Measurements from ENCODE around the gene MGMT. TPM values are rescaled to one million over a fixed set of nuclear protein-coding genes. Genes with fewer than 3 reads are reported as not detected.

Gene MGMT
- total and polyA plus RNA-seq, 9 of the 15 experiments (the other 6 are each of a cell fraction or from before 2014, with no cell fraction given), result 0.03 to 0.29 (median 0.11) TPM; not detected in 4

DNA sequence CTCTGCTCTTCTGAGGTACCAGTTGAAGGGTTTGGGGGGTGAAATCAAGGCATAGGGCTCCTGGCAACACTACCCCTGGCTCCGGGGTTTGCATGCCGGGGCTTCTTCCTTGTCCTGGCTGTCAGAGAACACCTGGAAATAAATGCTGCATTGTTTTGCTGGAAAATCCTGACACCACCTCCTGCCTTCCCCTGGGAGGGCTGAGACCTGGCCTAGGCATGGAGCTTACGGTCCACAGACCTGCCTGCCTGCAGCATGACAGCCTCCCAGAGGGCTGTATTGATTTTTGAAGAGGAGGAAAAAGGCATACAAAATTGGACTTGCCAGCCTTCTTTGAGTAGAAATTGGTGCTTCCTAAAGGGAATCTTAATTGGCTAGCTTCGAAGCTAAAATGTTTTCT, 227.1 kb downstream of the MGMT start:
- ChIA-PET POLR2A (interaction anchor here (0.6 kb wide), 1 partner anchor 660 kb away, joined by 3 read pairs; no protein-coding TSS in a partner anchor), CTCF (ENCODE audit: low intra/inter-chr PET ratio) (no interaction called here)
- Histone ChIP-seq H3K27me3 (ENCODE audit: control insufficient read depth in 2 of 2, insufficient read depth in 2 of 2, low read length in 2 of 2) (peaks cover 0 to 3% of the 10 kb centered on the region in 2 experiments; a peak in 1 of 5 replicates), H3K4me1 (replicated peaks in 1 of 2; ENCODE audit: control insufficient read depth in 2 of 2, insufficient read depth in 2 of 2, low read length in 2 of 2) (no peaks in the 10 kb centered on the region), H2AFZ (ENCODE audit: low read depth, low read length) (no peak overlapping the region), H3K9me1 (ENCODE audit: control insufficient read depth, insufficient read depth, low read length) (no peaks in the 10 kb centered on the region), H3K9ac (ENCODE audit: insufficient read depth in 1 of 2, low read depth in 2 of 2, low read length in 2 of 2) (no peak overlapping the region), H4K20me1 (replicated peaks; ENCODE audit: control insufficient read depth, insufficient read depth, low read length) (no peaks in the 10 kb centered on the region), H3K4me2 (ENCODE audit: insufficient read depth, low read length) (no peak overlapping the region), H3K79me2 (ENCODE audit: control insufficient read depth, insufficient read depth, low read length) (no peaks in the 10 kb centered on the region), H3K4me3 (no peak overlapping the region), H3K27ac (ENCODE audit: extremely low read depth, low read depth, low read length) (no peak overlapping the region), H3K36me3 (ENCODE audit: control insufficient read depth, insufficient read depth, low read length) (no peaks in the 10 kb centered on the region), H3K9me3 (replicated peaks; ENCODE audit: control insufficient read depth, insufficient read depth, low read depth, low read length) (no peaks in the 10 kb centered on the region)
- TF ChIP-seq ZBTB7A (IDR thresholded peaks at IDR 0.05; ENCODE audit: borderline replicate concordance, control insufficient read depth, low read depth, low read length), result no peak
- WGBS (ENCODE audit: insufficient coverage, low coverage, missing lambda C conversion rate), result 0% methylated on average over 1 of the region's 4 CpGs
- no TSS peak for BruUV-seq (replicated peaks)
- DNase-seq (ENCODE audit: extremely low read depth in 1 of 4, low spot score in 3 of 4) (no peak), FAIRE-seq (no peak), ATAC-seq (no peak)
- intact Hi-C loops (cut with micrococcal nuclease) (no loop called here), in situ Hi-C loops (cut with MboI) (no loop called here)

DNA sequence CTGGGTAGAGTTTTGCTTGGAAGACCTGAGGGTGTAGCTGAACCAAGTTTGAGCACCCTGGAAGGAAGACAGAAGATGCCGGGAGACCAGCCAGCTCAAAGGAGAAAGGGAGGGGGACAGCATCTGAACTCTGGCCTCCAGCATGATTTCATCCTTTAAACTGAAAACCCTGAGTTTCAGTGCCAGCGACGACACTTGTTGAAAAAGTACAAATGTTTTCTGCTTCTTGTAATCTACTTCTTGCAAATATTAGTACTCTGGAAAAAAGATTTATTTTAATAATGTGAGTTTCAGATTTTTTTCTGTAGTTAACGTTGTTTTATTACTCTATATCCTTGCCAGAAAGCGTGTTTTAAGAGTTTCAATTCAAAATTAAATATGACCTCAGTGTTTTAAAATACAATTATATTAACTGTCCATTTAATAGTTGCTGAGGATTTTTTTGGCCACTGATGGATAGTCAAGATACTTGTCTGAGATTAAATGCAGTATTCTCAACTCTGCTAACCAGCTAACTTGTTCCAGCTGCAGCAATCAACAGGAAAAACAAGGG, 227.7 kb downstream of the MGMT start:
- TF ChIP-seq SUPT5H (IDR thresholded peaks at IDR 0.05), result no peak
- no peak for TF ChIP-seq DACH1 (IDR thresholded peaks at IDR 0.05; ENCODE audit: partially characterized antibody)
- TF ChIP-seq XRCC3 (IDR thresholded peaks at IDR 0.05), result no peak
- no peak for TF ChIP-seq CTBP1 (IDR thresholded peaks at IDR 0.05; ENCODE audit: borderline replicate concordance)
- TF ChIP-seq ZC3H11A (IDR thresholded peaks at IDR 0.05; ENCODE audit: low read depth, low read length), result no peak
- TF ChIP-seq ZNF217 (CRISPR knock-in tag; IDR thresholded peaks at IDR 0.05), result no peak
- TF ChIP-seq PRMT5 (CRISPR knock-in tag; IDR thresholded peaks at IDR 0.05), result no peak
- POLR2A ChIA-PET, result no interaction called here
- no peak overlapping the region for H3K9ac ChIP-seq (ENCODE audit: insufficient read depth in 1 of 2, low read depth in 2 of 2, low read length in 2 of 2)
- H3K79me2 ChIP-seq (ENCODE audit: control insufficient read depth, insufficient read depth, low read length), result no peaks in the 10 kb centered on the region
- 3% methylated on average over 4 of the region's 5 CpGs for WGBS (ENCODE audit: insufficient coverage, low coverage, missing lambda C conversion rate)
- no peak overlapping the region for H3K4me2 ChIP-seq (ENCODE audit: insufficient read depth, low read length)
- ATAC-seq (no peak), DNase-seq (ENCODE audit: extremely low read depth in 1 of 4, low spot score in 3 of 4) (no peak), FAIRE-seq (no peak)
- H4K20me1 ChIP-seq (replicated peaks; ENCODE audit: control insufficient read depth, insufficient read depth, low read length), result no peaks in the 10 kb centered on the region
- H3K4me1 ChIP-seq (replicated peaks in 1 of 2; ENCODE audit: control insufficient read depth in 2 of 2, insufficient read depth in 2 of 2, low read length in 2 of 2), result no peaks in the 10 kb centered on the region
- no TSS peak for BruUV-seq (replicated peaks)
- peaks cover 0 to 3% of the 10 kb centered on the region in 2 experiments; a peak in 1 of 5 replicates for H3K27me3 ChIP-seq (ENCODE audit: control insufficient read depth in 2 of 2, insufficient read depth in 2 of 2, low read length in 2 of 2)
- intact Hi-C loops (cut with micrococcal nuclease) (no loop called here), in situ Hi-C loops (cut with MboI) (no loop called here)
- H3K4me3 ChIP-seq, result no peak overlapping the region
- H3K36me3 ChIP-seq (ENCODE audit: control insufficient read depth, insufficient read depth, low read length), result no peaks in the 10 kb centered on the region
- CTCF ChIA-PET (ENCODE audit: low intra/inter-chr PET ratio), result no interaction called here
- no peaks in the 10 kb centered on the region for H3K9me1 ChIP-seq (ENCODE audit: control insufficient read depth, insufficient read depth, low read length)
- H3K27ac ChIP-seq (ENCODE audit: extremely low read depth, low read depth, low read length), result no peak overlapping the region
- H2AFZ ChIP-seq (ENCODE audit: low read depth, low read length), result no peak overlapping the region
- H3K9me3 ChIP-seq (replicated peaks; ENCODE audit: control insufficient read depth, insufficient read depth, low read depth, low read length), result no peaks in the 10 kb centered on the region

Data from K562 (cell line).